HepG2 (cell line): Measurements from ENCODE around the gene TTLL12. TPM values are rescaled to one million over a fixed set of nuclear protein-coding genes. Genes with fewer than 3 reads are reported as not detected.

Experiments
- ATAC-seq: fragments of 200-7000 bp; cut with Tn5 transposase; 3 replicates; pipeline ENCODE4 v1.9.1; 2020; ENCODE audit warnings: mild to moderate bottlenecking, moderate library complexity
- BruUV-seq: library from RNA; stranded (reverse); fragments of 400-500 nt; replicated peaks from 2 replicates; lab custom pipeline; 2021; lab: Mats Ljungman, UMichigan
- CTCF ChIA-PET: fragments of 300-600 bp; formaldehyde crosslinking; extraction: SDS; loops from one replicate; lab custom pipeline; 2021; ENCODE audit warnings: low total read pairs, inconsistent platforms, low intra/inter-chr PET ratio; lab: Yijun Ruan, JAX
- POLR2A ChIA-PET: fragments of 350-600 bp; sonication (Branson Sonifier 250); formaldehyde crosslinking; loops from one replicate; lab custom pipeline; 2020; ENCODE audit warnings: antibody characterized with exemption, inconsistent platforms; lab: Yijun Ruan, JAX
- DNase-seq: peaks from one replicate; pipeline ENCODE4 v3.0.0-alpha.2; 2015; ENCODE audit warnings: low spot score
- FAIRE-seq: peaks from 3 replicates; lab custom pipeline; 2011; peaks lifted over from hg19 to GRCh38; lab: Jason Lieb, UNC
- H2AFZ ChIP-seq: one replicate; pipeline ENCODE4 v1.6.1; 2011; ENCODE audit warnings: low read length, inconsistent platforms
- H3K27ac ChIP-seq: fragments of 300-600 bp; 3 replicates; pipeline ENCODE4 v1.8.0; 2011; ENCODE audit warnings: mixed run types, mild to moderate bottlenecking, mixed read lengths, low read length, inconsistent platforms; ENCODE audit not compliant: insufficient read depth; ENCODE audit errors: extremely low read length
- H3K27me3 ChIP-seq, 2 experiments: fragments of 200-600 bp in 1 of 2; 2 replicates in 1 of 2; 3 replicates in 1 of 2; pipeline versions ENCODE4 v1.6.0 to v1.8.0; 2011; ENCODE audit warnings: low read length in 2 of 2, mild to moderate bottlenecking in 2 of 2, moderate library complexity in 2 of 2, inconsistent platforms in 1 of 2; ENCODE audit not compliant: insufficient read depth in 2 of 2, control insufficient read depth in 1 of 2
- H3K36me3 ChIP-seq, 2 experiments: fragments of 200-600 bp in 1 of 2; replicated peaks in 1 of 2; 2 replicates in 1 of 2; 3 replicates in 1 of 2; pipeline versions ENCODE4 v1.5.1 to v1.8.0; 2011; ENCODE audit warnings: low read length in 2 of 2, inconsistent platforms in 1 of 2; ENCODE audit not compliant: insufficient read depth in 2 of 2, control insufficient read depth in 1 of 2
- H3K4me1 ChIP-seq: 2 replicates; pipeline ENCODE4 v1.5.1; 2012; ENCODE audit warnings: low read length, inconsistent platforms; ENCODE audit not compliant: insufficient read depth
- H3K4me2 ChIP-seq: 2 replicates; pipeline ENCODE4 v1.6.0; 2011; ENCODE audit warnings: low read depth, low read length, inconsistent platforms
- H3K4me3 ChIP-seq, 3 experiments: fragments of 200-600 bp in 1 of 3; sonication (generic), shearing (Covaris generic) in 1 of 3; replicated peaks in 1 of 3; 2 replicates each; pipeline ENCODE4 v1.5.1; 2011 to 2016; ENCODE audit warnings: low read length in 3 of 3, inconsistent platforms in 2 of 3, low read depth in 2 of 3, mild to moderate bottlenecking in 2 of 3, control low read depth in 1 of 3, mixed read lengths in 1 of 3; ENCODE audit not compliant: insufficient read depth in 1 of 3
- H3K79me2 ChIP-seq: one replicate; pipeline ENCODE4 v1.6.1; 2011; ENCODE audit warnings: low read length, inconsistent platforms; ENCODE audit not compliant: insufficient read depth
- H3K9ac ChIP-seq: 2 replicates; pipeline ENCODE4 v1.6.0; 2011; ENCODE audit warnings: mild to moderate bottlenecking, low read depth, low read length, inconsistent platforms; ENCODE audit not compliant: insufficient read depth
- H3K9me3 ChIP-seq: 2 replicates; pipeline ENCODE4 v1.5.1; 2012; ENCODE audit warnings: mild to moderate bottlenecking, low read length
- H4K20me1 ChIP-seq: 2 replicates; pipeline ENCODE4 v1.6.0; 2011; ENCODE audit warnings: inconsistent platforms, mild to moderate bottlenecking, low read length, moderate library complexity; ENCODE audit not compliant: insufficient read depth
- BHLHE40 ChIP-seq: IDR thresholded peaks from 2 replicates; pipeline ENCODE4 v1.6.1; 2011; ENCODE audit warnings: low read length, improper control_type of control experiment
- ERF ChIP-seq: IDR thresholded peaks from 2 replicates; pipeline ENCODE4 v1.6.1; 2018; ENCODE audit warnings: missing biosample characterization, missing genetic modification reagents
- GTF3A ChIP-seq: sonication (generic); formaldehyde crosslinking; conservative IDR thresholded peaks from 2 replicates; pipeline ENCODE4 v1.4.0; 2020; ENCODE audit warnings: mild to moderate bottlenecking, missing genetic modification reagents
- IRF2 ChIP-seq: IDR thresholded peaks from 2 replicates; pipeline ENCODE4 v1.6.1; 2018; ENCODE audit warnings: missing genetic modification reagents, missing compliant biosample characterization
- MTA1 ChIP-seq: sonication (generic); formaldehyde crosslinking; IDR thresholded peaks from 2 replicates; pipeline ENCODE4 v1.4.0; 2020; ENCODE audit warnings: missing genetic modification reagents, mild to moderate bottlenecking, borderline replicate concordance
- PRDM10 ChIP-seq: sonication (generic); formaldehyde crosslinking; IDR thresholded peaks from 2 replicates; pipeline ENCODE4 v1.4.0; 2020; ENCODE audit warnings: low read depth, missing genetic modification reagents
- RAD21 ChIP-seq: fragments of 450-650 bp; formaldehyde crosslinking; IDR thresholded peaks from 2 replicates; pipeline ENCODE4 v1.5.0; 2020; ENCODE audit warnings: mild to moderate bottlenecking
- ZBTB49 ChIP-seq: sonication (generic); formaldehyde crosslinking; IDR thresholded peaks from 2 replicates; pipeline ENCODE4 v1.4.0; 2020; ENCODE audit warnings: missing genetic modification reagents, borderline replicate concordance
- ZNF121 ChIP-seq: sonication (generic); formaldehyde crosslinking; IDR thresholded peaks from 2 replicates; pipeline ENCODE4 v1.5.0; 2020; ENCODE audit warnings: mild to moderate bottlenecking, missing genetic modification reagents
- ZNF160 ChIP-seq: sonication (generic); formaldehyde crosslinking; IDR thresholded peaks from 2 replicates; pipeline ENCODE4 v1.8.0; 2022; ENCODE audit warnings: mild to moderate bottlenecking, inconsistent platforms, missing genetic modification reagents
- ZNF180 ChIP-seq: sonication (generic); formaldehyde crosslinking; IDR thresholded peaks from 2 replicates; pipeline ENCODE4 v1.4.0; 2020; ENCODE audit warnings: low read depth, missing genetic modification reagents, borderline replicate concordance
- ZNF256 ChIP-seq: sonication (generic); formaldehyde crosslinking; conservative IDR thresholded peaks from 2 replicates; pipeline ENCODE4 v1.4.0; 2020; ENCODE audit warnings: missing genetic modification reagents
- ZNF33B ChIP-seq: sonication (generic); formaldehyde crosslinking; IDR thresholded peaks from 2 replicates; pipeline ENCODE4 v1.5.1; 2020; ENCODE audit warnings: mild to moderate bottlenecking, missing genetic modification reagents
- ZNF451 ChIP-seq: sonication (generic); formaldehyde crosslinking; IDR thresholded peaks from 2 replicates; pipeline ENCODE4 v1.5.0; 2020; ENCODE audit warnings: mild to moderate bottlenecking, missing genetic modification reagents
- ZNF510 ChIP-seq: sonication (generic); formaldehyde crosslinking; IDR thresholded peaks from 2 replicates; pipeline ENCODE4 v1.4.0; 2020; ENCODE audit warnings: low read depth, mild to moderate bottlenecking, missing genetic modification reagents
- ZNF558 ChIP-seq: sonication (generic); formaldehyde crosslinking; IDR thresholded peaks from 2 replicates; pipeline ENCODE4 v1.9.0; 2022; ENCODE audit warnings: mild to moderate bottlenecking, missing genetic modification reagents, borderline replicate concordance
- ZNF616 ChIP-seq: sonication (generic); formaldehyde crosslinking; IDR thresholded peaks from 2 replicates; pipeline ENCODE4 v1.5.0; 2020; ENCODE audit warnings: low read depth, mild to moderate bottlenecking, missing genetic modification reagents
- ZNF713 ChIP-seq: sonication (generic); formaldehyde crosslinking; IDR thresholded peaks from 2 replicates; pipeline ENCODE4 v1.4.0; 2020; ENCODE audit warnings: mild to moderate bottlenecking, missing genetic modification reagents
- ZNF776 ChIP-seq: sonication (generic); formaldehyde crosslinking; IDR thresholded peaks from 2 replicates; pipeline ENCODE4 v1.4.0; 2020; ENCODE audit warnings: mild to moderate bottlenecking, missing genetic modification reagents
- WGBS: methylation state at CpG from one replicate; pipeline ENCODE4 v1.1.6; 2017; ENCODE audit warnings: low lambda C conversion rate; 5-methylcytosine and 5-hydroxymethylcytosine counted together
- in situ Hi-C: cut with HindIII; loops from 2 replicates; pipeline ENCODE4 v1.10.0; 2017; ENCODE audit warnings: low pct_unique_long_range_greater_than_20kb; ENCODE audit not compliant: extremely low pct_ligation_motif_present
- intact Hi-C: fragments of 100-400 bp; cut with micrococcal nuclease; formaldehyde crosslinking; loops from one replicate; pipeline ENCODE4 v1.10.0; 2022; ENCODE audit not compliant: unreplicated experiment
- polyA plus RNA-seq, 8 experiments: library from polyadenylated mRNA; depleted of rRNA in 3 of 8; stranded (reverse) in 7 of 8; unstranded in 1 of 8; fragments of >200 nt; fragmentation: Illumina TruSeq in 4 of 8; extraction: Trizol in 4 of 8; gene quantifications; 2 replicates each; pipeline versions ENCODE4 v1.2.1 to v1.2.3, GENCODE V29; 2011 to 2016; ENCODE audit warnings: low read depth in 4 of 8, missing spikeins in 1 of 8, mixed read lengths in 1 of 8; ENCODE audit not compliant: insufficient read depth in 1 of 8
- total RNA-seq, 5 experiments: library from RNA; depleted of rRNA; stranded (reverse); fragments of >200 nt; fragmentation: Illumina TruSeq; extraction: Trizol; gene quantifications; 2 replicates each; pipeline ENCODE4 v1.2.3, GENCODE V29; 2016; ENCODE audit warnings: low read depth in 1 of 5

Gene TTLL12
- total and polyA plus RNA-seq, 2 of the 13 experiments (the other 11 are each of a cell fraction or from before 2014, with no cell fraction given) = 11.9 to 38.1 TPM

DNA sequence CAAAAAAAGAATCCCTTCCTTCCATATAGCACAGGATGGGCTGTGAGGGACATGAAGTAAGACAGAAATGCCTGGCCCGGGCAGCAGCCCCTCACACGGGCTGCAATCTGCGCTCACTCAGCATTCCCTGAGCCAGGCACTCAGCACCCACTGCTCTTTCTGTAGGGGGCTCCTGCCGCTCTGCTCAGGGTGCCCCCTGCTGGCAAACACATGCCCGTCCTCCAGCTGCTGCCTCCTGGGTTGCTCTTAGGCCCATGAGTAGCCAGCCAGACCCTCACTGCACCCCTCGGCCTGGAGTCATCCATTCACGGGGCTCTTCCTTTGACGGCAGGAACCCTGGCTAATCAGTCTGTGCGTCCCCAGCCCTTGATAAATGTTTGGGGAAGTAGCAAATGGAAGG is 50.7 kb downstream of the TTLL12 start (continued):
- no peak for TF ChIP-seq PRDM10
- TF ChIP-seq RAD21 (CRISPR knock-in tag) = peak; percentile 76
- 0 out of 2 replicates have a peak, but pooled peaks have one; percentile 27 for TF ChIP-seq IRF2 (CRISPR knock-in tag)

GRCh38 chr22:43135565-43135964 is 51.4 kb downstream of the TTLL12 start:
- no peak overlapping the region for H3K27ac ChIP-seq
- no peaks in the 10 kb centered on the region for H3K9me3 ChIP-seq
- ChIA-PET CTCF (interaction anchor here (1.3 kb wide), 1 partner anchor 268 kb away, joined by 3 read pairs; no protein-coding TSS in a partner anchor), POLR2A (no interaction called here)
- no peak overlapping the region for H3K9ac ChIP-seq
- H3K4me2 ChIP-seq = no peak overlapping the region
- H3K36me3 ChIP-seq = peaks cover 25 to 74% of the 10 kb centered on the region in 2 experiments
- no peaks in the 10 kb centered on the region for H3K27me3 ChIP-seq
- no peak for ATAC-seq
- WGBS = 93% methylated on average over 3 of the region's 5 CpGs
- in situ Hi-C loops = no loop called here
- BruUV-seq = no TSS peak
- no peaks in the 10 kb centered on the region for H3K79me2 ChIP-seq
- no peak overlapping the region for H2AFZ ChIP-seq
- no peak for DNase-seq
- no peak overlapping the region for H3K4me3 ChIP-seq
- no peak for FAIRE-seq
- intact Hi-C loops = no loop called here
- TF ChIP-seq ERF (CRISPR knock-in tag) (no peak), ZNF776 (CRISPR knock-in tag) (no peak), ZNF121 (CRISPR knock-in tag) (no peak), ZNF558 (CRISPR knock-in tag) (no peak), ZNF160 (CRISPR knock-in tag) (no peak), ZNF713 (CRISPR knock-in tag) (no peak), MTA1 (CRISPR knock-in tag) (no peak), ZNF451 (CRISPR knock-in tag) (no peak), ZNF33B (CRISPR knock-in tag) (no peak), ZBTB49 (CRISPR knock-in tag) (no peak), ZNF510 (no peak), BHLHE40 (no peak), ZNF256 (CRISPR knock-in tag) (no peak), GTF3A (CRISPR knock-in tag) (no peak), ZNF180 (no peak), ZNF616 (CRISPR knock-in tag) (no peak)
- TF ChIP-seq, all 625 proteins: peak for 0
- Histone ChIP-seq H4K20me1 (0 out of 2 replicates have a peak, but pooled peaks cover 2% of the 10 kb centered on the region), H3K4me1 (no peaks in the 10 kb centered on the region)
